Measurements from ENCODE around the gene PGBD5.

The PGBD5 gene

DNA sequence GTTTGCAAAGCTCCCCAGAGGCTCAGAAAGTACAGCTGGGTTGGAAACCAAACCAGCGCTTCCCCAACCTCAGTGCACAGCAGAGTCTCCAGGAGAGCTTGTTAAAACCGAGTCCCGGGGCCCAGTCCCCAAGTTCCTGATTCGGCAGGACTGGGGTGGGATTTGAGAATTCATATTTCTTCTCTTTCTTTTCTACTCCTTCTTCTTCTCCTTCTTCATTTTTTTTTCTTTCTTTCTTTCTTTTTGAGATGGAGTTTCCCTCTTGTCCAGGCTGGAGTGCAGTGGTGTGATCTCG, 136.8 kb downstream of the PGBD5 start:
- DNase-seq (ENCODE audit: low read depth): no peak
- no peak overlapping the region for H3K4me3 ChIP-seq (replicated peaks; ENCODE audit: low read depth, low read length)
- no peak for TF ChIP-seq CTCF (IDR thresholded peaks at IDR 0.05; ENCODE audit: low read length, missing control alignments)

- no peak for TF ChIP-seq CTCF (IDR thresholded peaks at IDR 0.05; ENCODE audit: low read length, missing control alignments)
- peak; percentile 23 for DNase-seq (ENCODE audit: low read depth)
- no peak overlapping the region for H3K4me3 ChIP-seq (replicated peaks; ENCODE audit: low read depth, low read length)
Observed at GRCh38 chr1:230288641-230289349, 137.3 kb downstream of the PGBD5 start.

DNA sequence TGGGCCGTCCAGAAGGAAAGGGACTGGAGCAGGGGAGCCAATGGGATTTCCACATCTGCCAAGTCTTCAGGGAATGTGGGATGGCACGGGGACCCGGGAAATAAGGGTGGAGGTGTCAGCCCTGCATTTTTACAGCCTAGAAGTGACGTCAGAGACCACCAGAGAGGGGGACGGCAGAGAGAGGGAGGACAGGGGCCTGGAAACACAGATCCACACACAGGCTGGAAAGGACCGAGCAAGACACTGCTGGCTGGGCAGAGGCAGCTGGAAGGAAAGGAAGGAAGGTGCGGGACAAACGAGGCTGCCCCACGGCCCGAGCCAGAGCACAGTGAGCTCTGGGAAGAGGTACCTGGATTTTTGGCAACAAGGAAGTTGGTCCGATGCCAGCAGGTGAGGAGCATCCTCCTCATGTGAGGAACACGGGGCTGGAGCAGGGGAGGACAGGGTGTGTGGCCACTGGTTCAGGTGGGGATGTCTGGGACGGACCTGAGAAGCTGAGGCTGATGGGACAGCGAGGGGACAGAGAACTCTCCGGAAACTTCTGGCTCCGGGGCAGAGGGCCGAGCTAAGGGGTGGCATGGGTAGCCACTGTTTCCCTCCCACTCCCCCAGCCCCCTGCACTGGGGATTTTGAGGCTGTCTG, 138.3 kb downstream of the PGBD5 start:
- no peak for DNase-seq (ENCODE audit: low read depth)
- TF ChIP-seq CTCF (IDR thresholded peaks at IDR 0.05; ENCODE audit: low read length, missing control alignments): no peak
- H3K4me3 ChIP-seq (replicated peaks; ENCODE audit: low read depth, low read length): no peak overlapping the region

DNA sequence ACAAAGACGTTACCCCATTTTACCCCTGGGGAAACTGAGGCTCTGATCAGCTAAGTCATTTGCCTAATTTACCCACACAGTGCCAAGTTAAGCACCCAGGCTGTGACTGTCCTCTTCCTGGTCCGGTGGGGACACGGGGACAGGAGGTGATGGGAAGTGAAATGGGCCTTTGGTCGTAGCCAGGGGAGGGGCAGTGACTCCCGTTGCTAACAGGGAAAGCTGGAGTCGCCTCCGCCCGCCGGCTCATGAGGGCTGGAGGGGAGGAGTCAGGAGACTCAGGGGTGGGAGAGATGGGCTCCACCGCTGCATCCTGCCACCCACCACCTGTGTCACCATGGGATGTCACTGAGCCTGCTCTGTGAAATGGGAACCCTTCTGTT, 139.3 kb downstream of the PGBD5 start:
- DNase-seq (ENCODE audit: low read depth): no peak
- TF ChIP-seq CTCF (IDR thresholded peaks at IDR 0.05; ENCODE audit: low read length, missing control alignments): no peak
- H3K4me3 ChIP-seq (replicated peaks; ENCODE audit: low read depth, low read length): no peak overlapping the region

DNA sequence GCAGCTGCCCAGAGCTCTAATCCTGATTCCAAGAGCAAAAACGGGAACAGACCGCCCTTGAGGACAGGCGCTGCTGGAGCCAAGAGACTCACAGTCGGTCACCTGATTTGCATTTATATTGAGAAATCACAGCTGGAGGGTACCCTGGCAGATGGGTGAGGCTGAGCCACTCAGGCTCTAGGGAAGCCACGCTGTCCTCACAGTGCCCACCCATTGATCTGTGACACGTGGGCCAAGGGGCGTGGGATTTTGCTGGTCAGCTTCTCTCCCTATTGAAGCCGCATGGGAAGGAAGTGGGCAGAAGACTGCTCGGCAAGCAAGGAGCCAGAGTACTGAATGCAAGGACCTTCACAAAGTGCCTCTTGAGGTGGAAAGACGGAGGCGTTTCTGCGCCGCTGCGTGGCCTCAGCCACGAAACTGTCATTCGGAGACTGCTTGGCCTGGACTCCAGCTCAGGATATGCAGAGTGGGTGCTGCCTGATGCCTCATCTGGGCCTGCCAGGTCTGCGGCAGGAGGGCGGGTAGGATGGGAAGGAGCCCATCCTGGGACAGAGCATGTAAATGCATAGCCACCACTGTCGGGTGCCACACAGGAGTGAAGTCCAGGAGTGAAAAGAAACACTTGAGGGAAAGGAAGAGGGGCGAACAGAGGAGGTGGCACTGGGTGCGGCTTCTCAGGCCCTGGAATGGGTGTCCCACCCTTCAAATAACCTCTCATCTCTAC, 139.8 kb downstream of the PGBD5 start:
- no peak for TF ChIP-seq CTCF (IDR thresholded peaks at IDR 0.05; ENCODE audit: low read length, missing control alignments)
- no peak overlapping the region for H3K4me3 ChIP-seq (replicated peaks; ENCODE audit: low read depth, low read length)
- no peak for DNase-seq (ENCODE audit: low read depth)

DNA sequence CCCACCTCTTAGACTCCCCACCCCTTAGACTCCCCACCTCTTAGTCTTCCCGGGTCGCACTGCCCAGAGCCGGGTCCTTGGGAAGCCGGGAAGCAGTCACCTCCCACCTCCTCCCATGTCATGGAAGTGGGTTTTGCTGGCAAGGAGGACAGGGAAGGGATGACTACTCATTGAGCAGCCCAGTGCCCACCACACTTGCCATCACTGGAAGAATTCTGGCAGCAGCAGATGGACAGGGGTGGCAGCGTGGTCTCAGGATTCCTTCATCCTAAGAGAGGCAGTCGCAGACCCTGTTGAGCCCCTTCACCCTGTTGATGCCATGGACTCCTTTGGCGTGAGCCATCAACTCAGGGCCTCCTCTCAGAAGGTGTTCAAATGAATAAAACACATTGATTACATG, 140.8 kb downstream of the PGBD5 start:
- no peak for TF ChIP-seq CTCF (IDR thresholded peaks at IDR 0.05; ENCODE audit: low read length, missing control alignments)
- DNase-seq (ENCODE audit: low read depth): no peak
- no peak overlapping the region for H3K4me3 ChIP-seq (replicated peaks; ENCODE audit: low read depth, low read length)

Measured in fibroblast of pulmonary artery (primary cell).